LNCaP clone FGC (cell line): ENCODE measurements around the gene SORCS2.

Source experiments
- DNase-seq: peaks from one replicate; pipeline ENCODE4 v3.0.0-alpha.2; 2011; ENCODE audit warnings: low read depth
- H3K4me3 ChIP-seq: 2 replicates; pipeline ENCODE4 v1.5.1; 2011; ENCODE audit warnings: mild to moderate bottlenecking, low read depth, low read length, control low read depth
- TF ChIP-seq, protein P1 (sequence below): IDR thresholded peaks from 2 replicates; pipeline ENCODE4 v1.5.1; 2012; ENCODE audit warnings: mild to moderate bottlenecking; ENCODE audit not compliant: control insufficient read depth, insufficient read depth; ENCODE audit errors: extremely low read depth

The SORCS2 gene

DNA sequence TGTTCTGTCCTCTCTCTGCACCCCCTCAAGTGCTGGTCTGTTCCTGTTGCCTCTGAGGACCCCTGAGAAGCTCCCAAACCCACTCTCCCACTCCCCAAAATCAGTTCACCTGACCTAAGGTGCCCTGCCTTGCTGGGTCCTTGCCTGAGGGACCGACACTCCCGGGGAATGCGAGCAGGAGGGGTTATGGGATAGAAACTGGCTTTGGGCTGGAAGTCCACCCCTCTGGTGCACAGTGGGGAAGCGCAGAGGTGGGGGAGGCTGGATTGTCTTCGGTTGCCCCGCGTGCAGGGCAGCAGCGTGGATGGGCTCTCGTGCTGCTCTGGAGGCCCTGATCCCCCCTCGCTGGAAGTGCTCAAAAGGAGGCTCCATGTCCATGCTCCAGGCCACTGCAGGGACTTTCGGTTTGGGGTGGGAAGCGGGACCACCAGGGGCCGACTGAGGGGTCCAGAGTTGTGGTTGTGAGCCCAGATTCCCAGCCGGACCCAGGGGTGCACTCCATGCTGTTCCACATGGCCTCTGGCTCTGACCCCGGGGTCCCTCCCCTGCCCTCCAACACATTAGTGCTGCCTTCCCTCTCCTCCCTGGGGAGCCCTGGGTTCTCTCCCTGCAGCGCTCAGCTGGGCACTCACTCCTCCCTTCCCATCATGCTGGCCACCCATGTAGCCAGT is 7.6 kb downstream of the SORCS2 start:
- DNase-seq: no peak
- TF ChIP-seq, protein P1, sequence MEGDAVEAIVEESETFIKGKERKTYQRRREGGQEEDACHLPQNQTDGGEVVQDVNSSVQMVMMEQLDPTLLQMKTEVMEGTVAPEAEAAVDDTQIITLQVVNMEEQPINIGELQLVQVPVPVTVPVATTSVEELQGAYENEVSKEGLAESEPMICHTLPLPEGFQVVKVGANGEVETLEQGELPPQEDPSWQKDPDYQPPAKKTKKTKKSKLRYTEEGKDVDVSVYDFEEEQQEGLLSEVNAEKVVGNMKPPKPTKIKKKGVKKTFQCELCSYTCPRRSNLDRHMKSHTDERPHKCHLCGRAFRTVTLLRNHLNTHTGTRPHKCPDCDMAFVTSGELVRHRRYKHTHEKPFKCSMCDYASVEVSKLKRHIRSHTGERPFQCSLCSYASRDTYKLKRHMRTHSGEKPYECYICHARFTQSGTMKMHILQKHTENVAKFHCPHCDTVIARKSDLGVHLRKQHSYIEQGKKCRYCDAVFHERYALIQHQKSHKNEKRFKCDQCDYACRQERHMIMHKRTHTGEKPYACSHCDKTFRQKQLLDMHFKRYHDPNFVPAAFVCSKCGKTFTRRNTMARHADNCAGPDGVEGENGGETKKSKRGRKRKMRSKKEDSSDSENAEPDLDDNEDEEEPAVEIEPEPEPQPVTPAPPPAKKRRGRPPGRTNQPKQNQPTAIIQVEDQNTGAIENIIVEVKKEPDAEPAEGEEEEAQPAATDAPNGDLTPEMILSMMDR: no peak
- no peak overlapping the region for H3K4me3 ChIP-seq

DNA sequence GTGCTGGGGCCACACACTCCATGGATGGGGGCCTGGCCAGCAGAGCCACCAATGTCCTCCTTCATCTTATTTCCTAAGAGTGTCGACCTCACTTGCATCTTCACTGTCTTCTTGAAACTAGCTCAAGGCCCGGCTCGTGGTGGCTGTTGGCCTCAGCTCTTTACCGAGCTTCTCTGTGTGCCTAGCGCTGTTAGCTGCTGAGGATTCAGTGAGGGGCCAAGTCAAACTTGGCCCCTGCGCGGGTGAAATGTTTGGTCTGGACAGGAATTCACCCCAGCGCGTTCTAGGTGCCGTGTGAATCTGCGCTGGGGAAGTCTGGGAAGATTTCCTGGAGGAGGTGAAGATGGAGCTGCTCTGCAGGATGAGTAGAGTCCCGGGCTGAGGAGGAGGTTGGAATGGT is 8.5 kb downstream of the SORCS2 start:
- TF ChIP-seq, protein P1: no peak
- DNase-seq: no peak
- no peak overlapping the region for H3K4me3 ChIP-seq

DNA sequence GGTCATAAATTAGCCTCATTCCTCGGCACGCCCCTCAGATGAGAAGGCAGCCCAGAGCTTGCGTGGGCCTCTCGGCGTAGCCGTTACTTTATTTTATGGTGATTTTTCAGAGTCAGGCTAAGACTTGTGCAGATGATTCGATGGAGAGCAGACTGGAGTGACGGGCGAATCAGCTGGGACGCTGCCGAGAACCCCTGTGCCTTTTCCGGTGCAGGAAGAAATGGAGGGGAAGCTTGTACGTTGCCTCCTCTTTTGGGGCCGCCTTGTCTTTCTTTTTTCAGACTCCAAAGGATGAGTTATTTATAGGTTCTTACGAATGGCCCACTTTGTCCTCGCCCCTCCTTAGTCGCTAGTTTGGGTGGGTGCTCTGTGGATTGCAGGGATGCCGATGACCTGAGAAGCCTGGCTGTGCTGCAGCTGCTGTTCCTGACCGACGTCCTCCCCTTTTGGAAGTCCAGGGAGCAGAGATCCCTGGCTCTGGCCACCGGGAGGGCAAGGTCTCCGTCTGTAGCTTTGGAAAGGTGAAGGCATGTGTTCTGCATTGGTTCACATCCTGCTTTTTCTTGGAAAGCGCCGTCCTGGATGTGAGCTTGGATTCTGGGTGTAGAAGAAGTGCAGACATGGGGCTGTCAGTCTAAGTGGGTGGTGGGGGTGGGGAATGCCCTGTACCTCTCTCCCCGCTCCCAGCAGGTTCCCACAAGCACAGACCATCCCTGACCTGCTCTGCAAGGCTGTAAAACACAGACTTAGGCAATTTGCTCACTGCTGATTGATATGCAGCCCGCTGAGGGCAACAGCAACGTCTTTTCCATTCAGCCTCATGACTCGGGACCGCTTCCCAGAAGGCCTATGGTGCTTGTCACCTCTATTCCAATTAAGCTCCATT is 9.3 kb downstream of the SORCS2 start:
- no peak overlapping the region for H3K4me3 ChIP-seq
- TF ChIP-seq, protein P1: no peak
- no peak for DNase-seq

DNA sequence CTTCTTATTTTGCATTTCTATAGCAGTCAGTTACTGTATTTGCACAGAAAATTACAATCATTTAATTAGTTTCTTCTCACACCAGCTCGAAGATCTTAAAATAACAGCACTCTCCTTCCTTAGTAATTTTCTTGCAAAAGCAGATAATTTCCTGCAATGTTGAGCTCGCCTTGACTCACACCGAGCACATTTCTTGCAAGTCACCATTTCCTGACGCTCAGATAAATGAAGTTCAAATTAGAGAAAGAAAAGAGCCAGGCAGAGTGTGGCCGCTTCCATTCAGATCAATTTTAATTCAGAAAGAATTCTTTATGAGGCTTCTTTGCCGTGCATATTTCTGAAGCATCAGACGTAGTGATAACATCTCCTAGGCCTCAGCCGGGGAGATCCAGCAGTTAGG is 10.1 kb downstream of the SORCS2 start:
- TF ChIP-seq, protein P1: no peak
- H3K4me3 ChIP-seq: no peak overlapping the region
- no peak for DNase-seq

DNA sequence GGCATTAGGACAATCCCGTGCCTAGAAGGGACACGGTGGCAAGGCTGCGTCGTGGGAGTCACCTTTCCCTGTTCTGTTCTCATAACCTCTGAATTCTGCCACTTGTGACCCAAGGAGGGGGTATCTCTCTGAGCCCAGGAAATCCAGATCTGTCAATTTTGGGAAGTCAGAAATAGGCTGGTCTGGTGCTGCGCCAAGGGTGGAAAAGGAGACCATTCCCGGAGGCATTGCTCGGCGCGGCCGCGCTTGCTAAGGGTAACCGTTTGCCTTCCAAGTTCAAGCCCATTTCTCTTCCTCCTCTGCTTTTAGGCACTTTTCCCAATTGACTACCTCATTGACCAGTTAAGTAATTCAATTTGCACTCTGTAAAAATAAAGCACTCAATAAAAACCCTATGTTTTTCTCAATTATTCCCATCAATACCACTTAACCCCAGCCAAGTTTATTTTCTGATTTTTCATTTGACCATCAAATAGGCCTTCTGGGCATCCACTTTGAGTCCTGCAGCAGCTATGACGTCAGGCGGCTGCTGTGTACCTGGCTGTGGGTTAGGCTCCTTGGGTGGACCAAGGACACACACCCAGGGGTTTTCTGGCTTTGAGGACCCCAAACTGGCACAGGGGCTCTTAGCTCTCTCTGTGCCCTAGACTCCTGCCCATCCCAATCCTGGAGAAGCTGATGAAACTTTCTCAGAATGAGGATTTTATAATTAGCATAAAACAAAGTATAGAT is 12.5 kb downstream of the SORCS2 start:
- DNase-seq: no peak
- H3K4me3 ChIP-seq: no peak overlapping the region
- TF ChIP-seq, protein P1: no peak

DNA sequence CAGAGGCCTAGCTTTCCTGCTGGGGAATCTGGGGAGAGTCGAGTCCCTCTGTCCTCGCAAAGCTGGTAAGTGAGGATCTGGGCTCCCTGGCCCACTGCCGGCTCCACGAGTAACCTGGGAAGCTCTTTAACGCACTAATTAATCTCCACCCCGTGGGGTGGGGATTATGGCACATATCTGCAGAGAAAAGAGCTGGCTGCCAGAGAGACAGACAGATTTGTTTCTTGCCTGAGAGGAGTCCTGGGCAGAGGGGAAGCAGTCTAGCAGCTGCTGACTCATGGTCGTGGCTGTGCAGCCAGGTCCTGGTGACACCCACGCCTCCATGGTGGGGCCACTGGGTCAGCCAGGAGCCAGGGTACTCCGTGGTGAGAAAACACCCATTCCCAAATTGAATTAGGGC is 14.0 kb downstream of the SORCS2 start:
- TF ChIP-seq, protein P1: no peak
- H3K4me3 ChIP-seq: no peak overlapping the region
- DNase-seq: no peak
